Suprapubic skin (tissue), 4 donors: ENCODE results near the gene FHIP2A. TPM values are rescaled to one million over a fixed set of nuclear protein-coding genes. Genes with fewer than 3 reads are reported as not detected.
"Not testable (repeated sequence)": the region's sequence is repeated elsewhere in the genome, so short reads cannot be mapped to it uniquely, and the experiment has no call there.

Experiments
- DNase-seq, 2 donors: peaks; one replicate each; pipeline ENCODE4 v3.0.0-alpha.2; 2019; ENCODE audit warnings: low spot score in 2 of 2
- H3K27ac ChIP-seq: fragments of 200-600 bp; sonication (generic); one replicate; pipeline ENCODE4 v1.5.1; 2019
- H3K27me3 ChIP-seq: fragments of 200-600 bp; sonication (generic); one replicate; pipeline ENCODE4 v1.5.1; 2019
- H3K36me3 ChIP-seq: fragments of 200-600 bp; sonication (generic); one replicate; pipeline ENCODE4 v1.5.1; 2019
- H3K4me1 ChIP-seq: fragments of 200-600 bp; sonication (generic); one replicate; pipeline ENCODE4 v1.5.1; 2019
- H3K4me3 ChIP-seq: fragments of 200-600 bp; sonication (generic); one replicate; pipeline ENCODE4 v1.5.1; 2019; ENCODE audit warnings: mild to moderate bottlenecking
- H3K9me3 ChIP-seq: fragments of 200-600 bp; sonication (generic); one replicate; pipeline ENCODE4 v1.5.1; 2019
- CTCF ChIP-seq, 2 donors: fragments of 200-600 bp in 1 of 2; fragments of 450-650 bp in 1 of 2; sonication (generic) in 1 of 2; IDR thresholded peaks; one replicate each; pipeline ENCODE4 v1.5.1; 2016 to 2019; ENCODE audit warnings: antibody characterized with exemption in 2 of 2, mild to moderate bottlenecking in 1 of 2, moderate library complexity in 1 of 2
- EP300 ChIP-seq: sonication (generic); formaldehyde crosslinking; IDR thresholded peaks from one replicate; pipeline ENCODE4 v1.6.1; 2017; ENCODE audit warnings: antibody characterized with exemption
- POLR2A ChIP-seq, 2 donors: fragments of 450-650 bp; IDR thresholded peaks; one replicate each; pipeline ENCODE4 v1.6.1; 2017; ENCODE audit warnings: antibody characterized with exemption in 2 of 2, mild to moderate bottlenecking in 2 of 2, moderate library complexity in 2 of 2
- POLR2AphosphoS5 ChIP-seq, 3 donors: sonication (generic); formaldehyde crosslinking; IDR thresholded peaks; one replicate each; pipeline ENCODE4 v1.6.1; 2017; ENCODE audit warnings: antibody characterized with exemption in 3 of 3
- WGBS: methylation state at CpG from one replicate; pipeline ENCODE4 v1.1.5; 2018; 5-methylcytosine and 5-hydroxymethylcytosine counted together
- total RNA-seq, 4 donors: library from RNA; depleted of rRNA; stranded (reverse); fragments of >200 nt; gene quantifications; one replicate each; pipeline ENCODE4 v1.1.0, GENCODE V29; 2016

The FHIP2A gene, protein sequence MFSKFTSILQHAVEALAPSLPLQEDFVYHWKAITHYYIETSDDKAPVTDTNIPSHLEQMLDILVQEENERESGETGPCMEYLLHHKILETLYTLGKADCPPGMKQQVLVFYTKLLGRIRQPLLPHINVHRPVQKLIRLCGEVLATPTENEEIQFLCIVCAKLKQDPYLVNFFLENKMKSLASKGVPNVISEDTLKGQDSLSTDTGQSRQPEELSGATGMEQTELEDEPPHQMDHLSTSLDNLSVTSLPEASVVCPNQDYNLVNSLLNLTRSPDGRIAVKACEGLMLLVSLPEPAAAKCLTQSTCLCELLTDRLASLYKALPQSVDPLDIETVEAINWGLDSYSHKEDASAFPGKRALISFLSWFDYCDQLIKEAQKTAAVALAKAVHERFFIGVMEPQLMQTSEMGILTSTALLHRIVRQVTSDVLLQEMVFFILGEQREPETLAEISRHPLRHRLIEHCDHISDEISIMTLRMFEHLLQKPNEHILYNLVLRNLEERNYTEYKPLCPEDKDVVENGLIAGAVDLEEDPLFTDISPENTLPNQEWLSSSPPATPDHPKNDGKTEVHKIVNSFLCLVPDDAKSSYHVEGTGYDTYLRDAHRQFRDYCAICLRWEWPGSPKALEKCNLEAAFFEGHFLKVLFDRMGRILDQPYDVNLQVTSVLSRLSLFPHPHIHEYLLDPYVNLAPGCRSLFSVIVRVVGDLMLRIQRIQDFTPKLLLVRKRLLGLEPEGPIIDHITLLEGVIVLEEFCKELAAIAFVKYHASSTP
- total RNA-seq: 10 to 100 TPM; 12.6 to 62.0 (median 17.4) TPM

- Histone ChIP-seq H3K36me3 (no peaks in the 10 kb centered on the region), H3K4me1 (peaks cover 46% of the 10 kb centered on the region), H3K4me3 (peak within 1 kb of the TSS; percentile 97), H3K27me3 (no peaks in the 10 kb centered on the region), H3K9me3 (no peaks in the 10 kb centered on the region), H3K27ac (peak within 1 kb of the TSS; percentile 99)
- peak in 1 of 2 donors; percentile 71 for DNase-seq
- no peak for TF ChIP-seq EP300
- peak; percentile 58 to 65 for TF ChIP-seq CTCF (IDR thresholded peaks at IDR 0.05)
- TF ChIP-seq POLR2A (IDR thresholded peaks at IDR 0.05): peak in 1 of 2 donors; percentile 66
- WGBS: 4% methylated on average over 10 of the region's 59 CpGs
These were observed at the start of gene FHIP2A for GRCh38 chr10:114821293-114821914. FHIP2A (plus strand) TSS chr10:114821780; CDS start chr10:114822079, 299 bp downstream.

GRCh38 chr10:114772496-114773196, 48.9 kb upstream of the FHIP2A start:
- no peak for DNase-seq
- 100% methylated on average over 1 of the region's 1 CpG for WGBS

GRCh38 chr10:114773197-114773532, 48.4 kb upstream of the FHIP2A start:
- no peak overlapping the region for H3K27ac ChIP-seq
- 75% methylated on average over 3 of the region's 3 CpGs for WGBS

More at GRCh38 chr10:114772496-114773196, 48.9 kb upstream of the FHIP2A start:
- peaks cover 3% of the 10 kb centered on the region for H3K4me1 ChIP-seq
- no peak overlapping the region for H3K4me3 ChIP-seq
- H3K9me3 ChIP-seq: no peaks in the 10 kb centered on the region
- no peak overlapping the region for H3K27ac ChIP-seq
- no peak for TF ChIP-seq POLR2A (IDR thresholded peaks at IDR 0.05)
- no peak for TF ChIP-seq CTCF (IDR thresholded peaks at IDR 0.05)
- no peak for TF ChIP-seq POLR2AphosphoS5 (IDR thresholded peaks at IDR 0.05)
- no peak for TF ChIP-seq EP300
- H3K36me3 ChIP-seq: no peaks in the 10 kb centered on the region
- H3K27me3 ChIP-seq: peaks cover 3% of the 10 kb centered on the region

DNA sequence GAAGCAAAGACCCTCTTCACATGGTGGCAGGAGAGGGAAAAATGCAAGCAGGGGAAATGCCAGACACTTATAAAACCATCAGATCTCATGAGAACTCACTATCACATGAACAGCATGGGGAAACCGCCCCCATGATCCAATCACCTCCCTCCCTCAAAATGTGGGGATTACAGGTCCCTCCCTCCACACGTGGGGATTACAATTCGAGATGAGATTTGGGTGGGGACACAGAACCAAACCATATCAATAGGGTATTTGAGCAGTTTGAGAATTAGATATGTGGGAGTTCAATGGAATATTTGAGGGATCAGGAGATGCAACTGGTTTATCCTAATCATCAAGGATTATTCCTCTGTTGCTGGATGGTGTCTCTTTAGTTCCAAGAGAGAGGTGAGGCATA, 46.5 kb upstream of the FHIP2A start:
- H3K27me3 ChIP-seq, H3K36me3 ChIP-seq, H3K9me3 ChIP-seq, H3K27ac ChIP-seq, H3K4me3 ChIP-seq, DNase-seq, H3K4me1 ChIP-seq: not testable (repeated sequence)
- WGBS: 76% methylated on average over 3 of the region's 3 CpGs

More at GRCh38 chr10:114773197-114773532, 48.4 kb upstream of the FHIP2A start:
- DNase-seq: no peak
- no peaks in the 10 kb centered on the region for H3K4me1 ChIP-seq
- no peak overlapping the region for H3K4me3 ChIP-seq
- no peak for TF ChIP-seq POLR2AphosphoS5 (IDR thresholded peaks at IDR 0.05)
- TF ChIP-seq EP300: no peak
- no peak for TF ChIP-seq CTCF (IDR thresholded peaks at IDR 0.05)
- no peaks in the 10 kb centered on the region for H3K27me3 ChIP-seq
- no peaks in the 10 kb centered on the region for H3K36me3 ChIP-seq
- H3K9me3 ChIP-seq: no peaks in the 10 kb centered on the region

DNA sequence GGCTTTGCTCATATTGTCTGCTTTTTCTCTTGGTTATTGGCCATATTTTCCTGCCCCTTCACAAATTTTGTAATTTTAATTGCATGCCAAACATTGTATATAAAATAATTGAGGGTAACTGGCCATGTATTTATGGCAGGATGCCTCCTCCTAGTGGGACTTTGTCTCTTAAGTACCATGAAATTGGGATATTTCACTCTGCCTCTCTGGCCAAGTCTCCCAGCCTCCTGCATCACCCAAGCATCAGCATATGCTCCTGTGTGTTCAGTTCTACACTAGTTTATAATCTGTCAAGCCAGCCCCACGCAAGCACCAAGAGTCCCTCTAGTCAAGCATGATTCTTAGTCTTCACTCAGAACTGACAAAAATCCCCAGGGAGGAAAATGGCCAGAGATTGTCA, 44.2 kb upstream of the FHIP2A start:
- H3K4me3 ChIP-seq: no peak overlapping the region
- no peaks in the 10 kb centered on the region for H3K36me3 ChIP-seq
- no peaks in the 10 kb centered on the region for H3K27me3 ChIP-seq
- no peaks in the 10 kb centered on the region for H3K4me1 ChIP-seq
- WGBS: 75% methylated on average over 1 of the region's 1 CpG
- H3K9me3 ChIP-seq: no peaks in the 10 kb centered on the region
- H3K27ac ChIP-seq: no peak overlapping the region
- DNase-seq: no peak
- TF ChIP-seq EP300: no peak
- no peak for TF ChIP-seq POLR2AphosphoS5 (IDR thresholded peaks at IDR 0.05)
